GM10248 (cell line): ENCODE results near the gene NTPCR.
"Not testable (repeated sequence)": the region's sequence is repeated elsewhere in the genome, so short reads cannot be mapped to it uniquely, and the experiment has no call there.

Experiments used
- CTCF ChIA-PET: fragments of 300-600 bp; sonication (Branson Sonifier 250); formaldehyde crosslinking; extraction: SDS; loops from one replicate; lab custom pipeline; 2021; ENCODE audit warnings: antibody characterized with exemption; lab: Yijun Ruan, JAX
- POLR2A ChIA-PET: fragments of 350-650 bp; sonication (Branson Sonifier 250); formaldehyde crosslinking; extraction: SDS; loops from one replicate; lab custom pipeline; 2020; ENCODE audit warnings: antibody characterized with exemption; lab: Yijun Ruan, JAX
- DNase-seq: peaks from one replicate; pipeline ENCODE4 v3.0.0; 2012; ENCODE audit errors: extremely low spot score
- CTCF ChIP-seq: IDR thresholded peaks from 2 replicates; pipeline ENCODE4 v1.5.1; 2012; ENCODE audit warnings: mild to moderate bottlenecking, low read depth; ENCODE audit errors: extremely low read depth, missing control alignments, control extremely low read depth

NTPCR gene

DNA sequence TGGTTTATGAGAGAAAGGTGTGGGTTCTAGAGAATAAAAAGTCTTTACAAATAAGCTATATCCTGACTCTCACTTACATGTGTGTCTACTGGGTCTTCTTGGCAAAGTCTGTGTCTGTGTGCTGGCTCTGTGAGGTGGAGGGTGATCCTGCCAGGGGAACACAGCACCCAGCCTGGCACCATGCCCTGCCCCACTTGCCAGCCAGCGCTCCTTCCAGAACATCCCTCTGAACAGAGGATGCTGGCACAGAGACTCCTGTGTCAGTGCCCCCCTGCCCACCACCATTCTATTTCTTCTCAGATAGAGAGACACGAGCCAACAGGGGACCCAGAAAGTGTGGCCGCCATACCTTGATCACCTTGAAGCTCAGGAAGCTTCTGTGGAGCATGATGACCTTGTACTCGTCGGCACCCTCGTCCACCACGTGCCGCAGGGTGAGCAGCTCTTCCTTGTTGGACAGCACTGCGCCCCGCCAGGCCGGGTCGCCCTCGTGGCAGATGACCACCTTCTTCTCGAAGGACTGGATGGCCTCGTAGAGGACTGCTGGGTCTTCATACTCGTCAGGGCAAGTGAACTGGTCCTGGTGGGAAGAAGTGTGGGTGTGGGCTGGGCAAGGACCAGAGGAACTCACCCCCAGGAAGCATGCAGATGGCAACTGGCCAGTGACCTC is 49.7 kb downstream of the NTPCR start:
- TF ChIP-seq CTCF = no peak
- DNase-seq = no peak
- CTCF ChIA-PET = interaction anchor here (1.1 to 1.5 kb wide), 3 partner anchors 9 to 162 kb away, joined by 3 to 11 read pairs (median 5); no protein-coding TSS in a partner anchor
- POLR2A ChIA-PET = no interaction called here

DNA sequence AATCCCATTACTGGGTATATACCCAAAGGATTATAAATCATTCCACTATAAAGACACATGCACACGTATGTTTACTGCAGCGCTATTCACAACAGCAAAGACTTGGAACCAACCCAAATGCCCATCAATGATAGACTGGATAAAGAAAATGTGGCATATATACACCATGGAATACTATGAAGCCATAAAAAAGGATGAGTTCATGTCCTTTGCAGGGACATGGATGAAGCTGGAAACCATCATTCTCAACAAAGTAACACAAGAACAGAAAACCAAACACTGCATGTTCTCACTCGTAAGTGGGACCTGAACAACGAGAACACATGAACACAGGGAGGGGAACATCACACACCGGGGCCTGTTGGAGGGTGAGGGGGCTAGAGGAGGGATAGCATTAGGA is 53.2 kb downstream of the NTPCR start:
- POLR2A ChIA-PET, CTCF ChIA-PET, DNase-seq: not testable (repeated sequence)

GRCh38 chr1:233004451-233004850 is 54.0 kb downstream of the NTPCR start:
- DNase-seq = no peak
- CTCF ChIA-PET = interaction anchor here (1.7 kb wide), 1 partner anchor 12 kb away, joined by 5 read pairs; no protein-coding TSS in a partner anchor
- no peak for TF ChIP-seq CTCF
- POLR2A ChIA-PET = no interaction called here

DNA sequence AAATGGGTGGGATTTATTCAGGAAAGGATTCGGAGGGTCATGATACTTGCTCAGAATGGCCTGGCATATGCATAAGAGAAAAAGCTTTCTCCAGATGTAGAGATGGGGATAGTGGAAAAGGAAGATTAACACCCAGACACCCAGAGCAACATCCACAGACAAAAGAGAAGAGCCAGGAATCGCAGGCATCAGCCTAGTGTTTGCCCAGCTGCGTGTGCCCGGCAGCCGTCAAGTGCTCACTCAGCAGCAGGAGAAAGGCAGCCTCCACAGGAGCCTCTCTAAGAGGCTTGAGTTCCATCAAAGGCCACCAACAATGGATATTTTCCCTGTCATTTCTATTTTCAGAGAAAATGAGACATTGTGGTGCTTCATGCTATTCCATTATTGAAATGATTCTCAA is 54.7 kb downstream of the NTPCR start:
- ChIA-PET POLR2A (no interaction called here), CTCF (interaction anchor here (1.7 kb wide), 1 partner anchor 11 kb away, joined by 5 read pairs; no protein-coding TSS in a partner anchor)
- TF ChIP-seq CTCF = no peak
- no peak for DNase-seq

DNA sequence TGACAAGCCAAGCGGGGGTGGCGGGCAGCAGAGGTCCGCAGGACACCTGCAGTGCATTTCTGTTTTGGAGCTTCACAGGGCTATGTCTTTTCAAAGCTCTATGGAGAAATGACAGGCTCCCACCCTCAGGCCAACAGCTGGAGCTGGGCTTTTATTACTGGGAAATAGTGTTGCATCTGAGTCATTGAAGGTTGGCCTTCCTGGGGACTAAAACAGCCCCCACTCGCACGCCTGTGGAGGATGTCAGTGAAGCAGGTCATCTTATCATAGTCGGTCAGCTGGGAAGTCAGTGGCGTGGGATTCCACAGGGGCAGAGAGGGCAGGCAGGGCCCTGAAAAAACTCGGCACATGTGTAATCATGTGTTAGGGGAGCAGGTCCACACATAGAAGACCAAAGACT is 55.3 kb downstream of the NTPCR start:
- ChIA-PET CTCF (interaction anchor here (1.4 to 1.7 kb wide), 2 partner anchors 10 to 19 kb away, joined by 5 read pairs; no protein-coding TSS in a partner anchor), POLR2A (no interaction called here)
- DNase-seq = no peak
- TF ChIP-seq CTCF = no peak

GRCh38 chr1:233006108-233006507 is 55.7 kb downstream of the NTPCR start:
- CTCF ChIA-PET = interaction anchor here (1.4 to 1.7 kb wide), 3 partner anchors 10 to 18 kb away, joined by 3 to 5 read pairs (median 5); no protein-coding TSS in a partner anchor

More at GRCh38 chr1:233006108-233006507, 55.7 kb downstream of the NTPCR start:
- TF ChIP-seq CTCF = no peak
- POLR2A ChIA-PET = no interaction called here
- no peak for DNase-seq
